Measurements from ENCODE around the gene ITIH4. TPM values are rescaled to one million over a fixed set of nuclear protein-coding genes. Genes with fewer than 3 reads are reported as not detected.

ITIH4 gene
- total and polyA plus RNA-seq, 4 donors: 4.5 to 33.8 (median 12.0) TPM

DNA sequence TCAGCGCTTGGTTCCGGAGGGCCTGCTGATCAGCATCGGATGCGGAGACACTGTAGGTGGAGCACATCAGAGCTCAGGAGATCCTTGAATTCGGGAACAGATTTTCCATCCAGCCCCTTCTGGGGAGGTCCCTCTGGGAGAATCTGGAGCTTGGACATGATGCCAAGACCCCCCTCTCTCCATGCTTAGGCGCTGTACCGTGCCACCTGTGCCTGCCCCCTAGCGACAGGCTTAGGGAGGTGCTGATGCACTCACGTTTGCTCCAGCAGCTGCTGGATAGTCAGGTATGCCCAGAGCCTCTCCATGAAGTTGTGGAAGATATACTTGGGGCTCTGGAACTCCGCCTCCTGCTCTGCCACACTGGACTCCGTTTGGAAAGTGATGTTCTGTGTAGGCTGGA is 9.7 kb downstream of the ITIH4 start:
- Histone ChIP-seq H3K9me3 (ENCODE audit: control insufficient read depth in 4 of 4, insufficient read depth in 3 of 4, low read length in 3 of 4) (no peaks in the 10 kb centered on the region), H3K4me3 (no peak overlapping the region), H3K9ac (ENCODE audit: insufficient read depth in 1 of 2, low read length in 2 of 2) (no peak overlapping the region), H3K4me1 (ENCODE audit: control insufficient read depth in 5 of 5, insufficient read depth in 5 of 5, low read length in 5 of 5) (no peaks in the 10 kb centered on the region), H3K27ac (ENCODE audit: low read depth in 1 of 2, low read length in 1 of 2) (no peak overlapping the region), H3K36me3 (ENCODE audit: control insufficient read depth in 4 of 4, insufficient read depth in 4 of 4, low read length in 4 of 4) (peaks cover 0 to 10% (median 1%) of the 10 kb centered on the region in 4 donors), H3K27me3 (ENCODE audit: control insufficient read depth in 3 of 3, insufficient read depth in 3 of 3, low read length in 2 of 3) (no peaks in the 10 kb centered on the region)
- TF ChIP-seq, protein P1, sequence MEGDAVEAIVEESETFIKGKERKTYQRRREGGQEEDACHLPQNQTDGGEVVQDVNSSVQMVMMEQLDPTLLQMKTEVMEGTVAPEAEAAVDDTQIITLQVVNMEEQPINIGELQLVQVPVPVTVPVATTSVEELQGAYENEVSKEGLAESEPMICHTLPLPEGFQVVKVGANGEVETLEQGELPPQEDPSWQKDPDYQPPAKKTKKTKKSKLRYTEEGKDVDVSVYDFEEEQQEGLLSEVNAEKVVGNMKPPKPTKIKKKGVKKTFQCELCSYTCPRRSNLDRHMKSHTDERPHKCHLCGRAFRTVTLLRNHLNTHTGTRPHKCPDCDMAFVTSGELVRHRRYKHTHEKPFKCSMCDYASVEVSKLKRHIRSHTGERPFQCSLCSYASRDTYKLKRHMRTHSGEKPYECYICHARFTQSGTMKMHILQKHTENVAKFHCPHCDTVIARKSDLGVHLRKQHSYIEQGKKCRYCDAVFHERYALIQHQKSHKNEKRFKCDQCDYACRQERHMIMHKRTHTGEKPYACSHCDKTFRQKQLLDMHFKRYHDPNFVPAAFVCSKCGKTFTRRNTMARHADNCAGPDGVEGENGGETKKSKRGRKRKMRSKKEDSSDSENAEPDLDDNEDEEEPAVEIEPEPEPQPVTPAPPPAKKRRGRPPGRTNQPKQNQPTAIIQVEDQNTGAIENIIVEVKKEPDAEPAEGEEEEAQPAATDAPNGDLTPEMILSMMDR (IDR thresholded peaks at IDR 0.05; ENCODE audit: control extremely low read depth, extremely low read depth): no peak
- 66 to 70% methylated on average over 11 of the region's 11 CpGs for WGBS, 2 donors
- no peak for DNase-seq
- ATAC-seq (ENCODE audit: insufficient read depth, low FRiP score): no peak

DNA sequence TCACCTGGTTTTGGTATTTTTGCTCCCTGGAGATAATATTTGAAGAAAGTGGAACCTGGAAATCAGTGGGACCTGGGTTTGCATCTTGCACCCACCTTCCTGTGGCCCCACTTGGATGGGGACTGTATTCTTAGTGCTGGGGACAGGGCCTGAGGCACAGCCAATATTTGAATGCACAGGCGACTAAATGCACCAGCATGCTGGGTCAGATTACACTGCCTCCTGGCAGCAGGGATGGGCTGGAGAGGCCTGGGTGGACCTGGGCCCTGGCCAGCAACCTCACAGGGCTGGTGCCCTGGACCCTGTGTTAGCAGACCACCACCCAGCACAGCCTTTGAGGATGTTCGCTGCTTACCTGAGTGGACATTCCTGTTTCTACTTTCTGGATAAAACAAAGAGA is 10.5 kb downstream of the ITIH4 start:
- no peak overlapping the region for H3K9ac ChIP-seq (ENCODE audit: insufficient read depth in 1 of 2, low read length in 2 of 2)
- DNase-seq (no peak), ATAC-seq (ENCODE audit: insufficient read depth, low FRiP score) (no peak)
- H3K27me3 ChIP-seq (ENCODE audit: control insufficient read depth in 3 of 3, insufficient read depth in 3 of 3, low read length in 2 of 3): no peaks in the 10 kb centered on the region
- H3K9me3 ChIP-seq (ENCODE audit: control insufficient read depth in 4 of 4, insufficient read depth in 3 of 4, low read length in 3 of 4): no peaks in the 10 kb centered on the region
- H3K4me1 ChIP-seq (ENCODE audit: control insufficient read depth in 5 of 5, insufficient read depth in 5 of 5, low read length in 5 of 5): no peaks in the 10 kb centered on the region
- TF ChIP-seq, protein P1 (IDR thresholded peaks at IDR 0.05; ENCODE audit: control extremely low read depth, extremely low read depth): no peak
- H3K36me3 ChIP-seq (ENCODE audit: control insufficient read depth in 4 of 4, insufficient read depth in 4 of 4, low read length in 4 of 4): peaks cover 0 to 10% (median 1%) of the 10 kb centered on the region in 4 donors
- 68 to 91% methylated on average over 2 of the region's 2 CpGs for WGBS, 2 donors
- no peak overlapping the region for H3K4me3 ChIP-seq
- H3K27ac ChIP-seq (ENCODE audit: low read depth in 1 of 2, low read length in 1 of 2): no peak overlapping the region

DNA sequence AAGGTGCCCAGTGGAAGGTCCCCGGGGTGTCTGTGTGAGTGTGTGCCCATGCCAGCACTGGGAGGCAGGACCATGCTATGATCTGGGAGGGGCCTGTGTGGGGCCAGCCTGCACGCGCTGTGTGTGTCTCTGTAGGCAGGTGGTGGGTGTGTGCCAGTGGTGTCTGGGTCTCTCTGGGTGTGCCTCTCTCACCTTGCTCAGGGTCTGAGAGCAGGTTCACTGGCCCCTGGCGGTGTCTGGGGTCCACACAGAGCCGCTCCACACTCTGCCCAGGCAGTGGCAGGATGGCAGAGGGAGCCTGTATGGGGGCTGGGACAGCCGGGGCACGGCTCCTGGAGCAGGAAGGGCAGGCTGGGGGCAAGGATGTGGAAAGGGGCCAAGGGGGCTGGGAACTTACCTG is 12.6 kb downstream of the ITIH4 start:
- no peak overlapping the region for H3K4me3 ChIP-seq
- no peaks in the 10 kb centered on the region for H3K9me3 ChIP-seq (ENCODE audit: control insufficient read depth in 4 of 4, insufficient read depth in 3 of 4, low read length in 3 of 4)
- H3K9ac ChIP-seq (ENCODE audit: insufficient read depth in 1 of 2, low read length in 2 of 2): no peak overlapping the region
- WGBS, 2 donors: 98% methylated on average over 7 of the region's 7 CpGs
- H3K4me1 ChIP-seq (ENCODE audit: control insufficient read depth in 5 of 5, insufficient read depth in 5 of 5, low read length in 5 of 5): no peaks in the 10 kb centered on the region
- no peaks in the 10 kb centered on the region for H3K36me3 ChIP-seq (ENCODE audit: control insufficient read depth in 4 of 4, insufficient read depth in 4 of 4, low read length in 4 of 4)
- TF ChIP-seq, protein P1 (IDR thresholded peaks at IDR 0.05; ENCODE audit: control extremely low read depth, extremely low read depth): no peak
- no peaks in the 10 kb centered on the region for H3K27me3 ChIP-seq (ENCODE audit: control insufficient read depth in 3 of 3, insufficient read depth in 3 of 3, low read length in 2 of 3)
- DNase-seq: no peak
- no peak overlapping the region for H3K27ac ChIP-seq (ENCODE audit: low read depth in 1 of 2, low read length in 1 of 2)
- no peak for ATAC-seq (ENCODE audit: insufficient read depth, low FRiP score)

DNA sequence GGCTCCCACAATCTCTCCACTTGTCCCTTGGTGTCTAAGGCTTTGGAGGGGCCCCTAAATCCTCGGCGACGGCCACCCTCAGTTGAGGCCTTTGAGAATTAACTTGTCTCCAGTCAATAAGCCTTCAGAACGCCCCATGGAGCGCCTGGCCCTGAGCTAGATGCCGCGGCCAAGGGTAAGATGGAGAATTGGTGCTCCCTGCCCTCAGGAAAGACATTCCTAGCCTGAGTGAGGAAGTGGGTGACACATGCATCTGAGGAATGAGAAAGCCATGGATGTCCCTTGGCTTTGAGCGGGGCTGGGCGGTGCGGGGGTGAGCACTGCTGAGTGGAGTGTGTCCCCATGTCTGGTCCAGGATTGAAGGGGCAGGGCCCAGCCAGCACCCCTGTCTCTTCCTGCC is 13.3 kb downstream of the ITIH4 start:
- no peaks in the 10 kb centered on the region for H3K4me1 ChIP-seq (ENCODE audit: control insufficient read depth in 5 of 5, insufficient read depth in 5 of 5, low read length in 5 of 5)
- H3K9ac ChIP-seq (ENCODE audit: insufficient read depth in 1 of 2, low read length in 2 of 2): no peak overlapping the region
- ATAC-seq (ENCODE audit: insufficient read depth, low FRiP score): no peak
- TF ChIP-seq, protein P1 (IDR thresholded peaks at IDR 0.05; ENCODE audit: control extremely low read depth, extremely low read depth): no peak
- 94 to 97% methylated on average over 10 of the region's 10 CpGs for WGBS, 2 donors
- no peaks in the 10 kb centered on the region for H3K36me3 ChIP-seq (ENCODE audit: control insufficient read depth in 4 of 4, insufficient read depth in 4 of 4, low read length in 4 of 4)
- no peak for DNase-seq
- no peak overlapping the region for H3K4me3 ChIP-seq
- H3K9me3 ChIP-seq (ENCODE audit: control insufficient read depth in 4 of 4, insufficient read depth in 3 of 4, low read length in 3 of 4): no peaks in the 10 kb centered on the region
- H3K27ac ChIP-seq (ENCODE audit: low read depth in 1 of 2, low read length in 1 of 2): no peak overlapping the region
- no peaks in the 10 kb centered on the region for H3K27me3 ChIP-seq (ENCODE audit: control insufficient read depth in 3 of 3, insufficient read depth in 3 of 3, low read length in 2 of 3)

Data from lung (tissue), 12 donors.